Activated B cell treated with CpG ODN at 0.5 μM for 24 hours (primary cell): ENCODE results near the gene LMTK2. TPM values are rescaled to one million over a fixed set of nuclear protein-coding genes. Genes with fewer than 3 reads are reported as not detected.

ENCODE experiments used
- ATAC-seq: fragments of 200-7000 bp; cut with Tn5 transposase; one replicate; pipeline ENCODE4 v1.10.0; 2021; ENCODE audit warnings: low read depth, mild to moderate bottlenecking, moderate library complexity
- CTCF ChIA-PET: fragments of 350-600 bp; sonication (Branson Sonifier 250); formaldehyde crosslinking; loops from one replicate; lab custom pipeline; 2021; ENCODE audit warnings: antibody characterized with exemption; lab: Charles Lee
- POLR2A ChIA-PET: fragments of 350-600 bp; sonication (Branson Sonifier 250); formaldehyde crosslinking; loops from one replicate; lab custom pipeline; 2021; ENCODE audit warnings: antibody characterized with exemption; lab: Charles Lee
- DNase-seq: peaks from one replicate; pipeline ENCODE4 v3.0.0; 2022
- H3K27ac Mint-ChIP-seq: one replicate; pipeline ENCODE4 v1.8.0; 2020; ENCODE audit warnings: mixed read lengths
- H3K27me3 Mint-ChIP-seq: one replicate; pipeline ENCODE4 v1.8.0; 2021; ENCODE audit warnings: mixed read lengths
- H3K36me3 Mint-ChIP-seq: one replicate; pipeline ENCODE4 v1.8.0; 2021; ENCODE audit warnings: low read depth, mixed read lengths
- H3K4me1 Mint-ChIP-seq: one replicate; pipeline ENCODE4 v1.8.0; 2021; ENCODE audit warnings: mixed read lengths
- H3K4me3 Mint-ChIP-seq: one replicate; pipeline ENCODE4 v1.8.0; 2020; ENCODE audit warnings: mild to moderate bottlenecking, mixed read lengths
- H3K9me3 Mint-ChIP-seq: one replicate; pipeline ENCODE4 v1.8.0; 2020; ENCODE audit warnings: mixed read lengths
- CTCF ChIP-seq: fragments of 200-600 bp; IDR thresholded peaks from one replicate; pipeline ENCODE4 v1.8.0; 2022; ENCODE audit warnings: antibody characterized with exemption, mild to moderate bottlenecking
- intact Hi-C: fragments of 100-400 bp; cut with micrococcal nuclease; formaldehyde crosslinking; loops from one replicate; pipeline ENCODE4 v1.15.1; 2024
- total RNA-seq: library from RNA; stranded (reverse); gene quantifications from 2 replicates; pipeline ENCODE4 v1.2.3, GENCODE V29; 2022

Gene LMTK2
- total RNA-seq, 1 donor from 2014 or later, result 9.6 TPM

GRCh38 chr7:98241674-98242241 lies 135.1 kb downstream of the LMTK2 start:
- H3K4me1 Mint-ChIP-seq, result no peaks in the 10 kb centered on the region
- ChIA-PET CTCF (interaction anchor here (1.4 kb wide), 1 partner anchor 73 kb away, joined by 5 read pairs; no protein-coding TSS in a partner anchor), POLR2A (no interaction called here)

DNA sequence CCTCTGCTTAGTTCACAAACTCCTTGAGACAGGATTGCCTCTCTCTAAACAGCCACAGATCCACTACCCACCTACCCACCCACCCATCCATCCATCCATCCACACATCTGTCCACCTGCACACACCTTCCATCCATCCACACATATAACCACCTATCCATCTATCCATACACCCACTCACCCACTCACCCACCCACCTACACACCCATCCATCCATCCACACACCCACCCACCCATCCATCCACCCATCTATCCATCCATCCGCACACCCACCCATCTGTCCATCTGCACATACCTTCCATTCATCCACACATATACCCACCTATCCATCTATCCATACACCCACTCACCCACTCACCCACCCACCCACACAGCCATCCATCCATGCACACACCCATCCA lies 135.7 kb downstream of the LMTK2 start:
- Mint-ChIP-seq H3K27me3 (no peaks in the 10 kb centered on the region), H3K9me3 (no peaks in the 10 kb centered on the region), H3K4me3 (no peak overlapping the region), H3K36me3 (peaks cover 46% of the 10 kb centered on the region), H3K4me1 (no peaks in the 10 kb centered on the region), H3K27ac (no peak overlapping the region)
- DNase-seq (no peak), ATAC-seq (no peak)
- ChIA-PET CTCF (interaction anchor here (1.4 kb wide), 1 partner anchor 74 kb away, joined by 5 read pairs; no protein-coding TSS in a partner anchor), POLR2A (no interaction called here)
- no peak for TF ChIP-seq CTCF
- intact Hi-C loops, result no loop called here

More at GRCh38 chr7:98241674-98242241, 135.1 kb downstream of the LMTK2 start:
- Mint-ChIP-seq H3K9me3 (no peaks in the 10 kb centered on the region), H3K27ac (no peak overlapping the region), H3K27me3 (no peaks in the 10 kb centered on the region), H3K4me3 (no peak overlapping the region), H3K36me3 (peaks cover 47% of the 10 kb centered on the region)
- intact Hi-C loops, result loop anchor here (1.0 to 2.0 kb wide), 4 partner anchors 39 to 220 kb away; partner anchors contain the start of gene LMTK2
- ATAC-seq (no peak), DNase-seq (no peak)
- TF ChIP-seq CTCF, result no peak

- intact Hi-C loops, result no loop called here
- Mint-ChIP-seq H3K4me1 (no peaks in the 10 kb centered on the region), H3K27ac (no peak overlapping the region), H3K27me3 (no peaks in the 10 kb centered on the region), H3K9me3 (no peaks in the 10 kb centered on the region), H3K4me3 (no peak overlapping the region), H3K36me3 (peaks cover 43% of the 10 kb centered on the region)
- POLR2A ChIA-PET, result no interaction called here
- CTCF ChIA-PET, result interaction anchor here (1.4 kb wide), 1 partner anchor 221 kb away, joined by 3 read pairs; no protein-coding TSS in a partner anchor
- TF ChIP-seq CTCF, result no peak
- ATAC-seq (no peak), DNase-seq (no peak)
Measured at GRCh38 chr7:98242934-98243333, 136.3 kb downstream of the LMTK2 start.

DNA sequence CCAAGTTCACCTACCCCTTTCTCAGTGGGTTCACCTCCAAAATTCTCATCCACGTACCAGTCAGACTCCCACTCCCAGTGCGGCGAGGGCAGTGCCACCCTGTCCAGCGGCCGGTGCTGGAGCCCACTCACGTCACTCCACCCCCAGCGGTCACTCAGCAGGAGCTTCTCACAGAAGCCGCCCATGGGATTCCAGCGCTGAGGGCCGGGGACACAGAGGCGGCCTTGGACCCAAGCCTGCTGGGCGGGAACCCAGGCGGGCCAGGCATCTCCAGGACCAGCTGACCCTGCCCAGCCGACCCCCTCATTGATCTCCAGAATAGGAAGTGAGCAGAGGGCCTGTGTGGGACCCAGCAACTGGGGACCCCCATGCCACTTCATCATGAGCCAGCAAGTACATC lies 138.2 kb downstream of the LMTK2 start:
- CTCF ChIA-PET, result no interaction called here
- POLR2A ChIA-PET, result no interaction called here
- Mint-ChIP-seq H3K4me1 (peaks cover 10% of the 10 kb centered on the region), H3K4me3 (no peak overlapping the region), H3K36me3 (peaks cover 32% of the 10 kb centered on the region), H3K27me3 (no peaks in the 10 kb centered on the region), H3K9me3 (no peaks in the 10 kb centered on the region), H3K27ac (no peak overlapping the region)
- intact Hi-C loops, result no loop called here
- no peak for ATAC-seq
- no peak for DNase-seq
- no peak for TF ChIP-seq CTCF

DNA sequence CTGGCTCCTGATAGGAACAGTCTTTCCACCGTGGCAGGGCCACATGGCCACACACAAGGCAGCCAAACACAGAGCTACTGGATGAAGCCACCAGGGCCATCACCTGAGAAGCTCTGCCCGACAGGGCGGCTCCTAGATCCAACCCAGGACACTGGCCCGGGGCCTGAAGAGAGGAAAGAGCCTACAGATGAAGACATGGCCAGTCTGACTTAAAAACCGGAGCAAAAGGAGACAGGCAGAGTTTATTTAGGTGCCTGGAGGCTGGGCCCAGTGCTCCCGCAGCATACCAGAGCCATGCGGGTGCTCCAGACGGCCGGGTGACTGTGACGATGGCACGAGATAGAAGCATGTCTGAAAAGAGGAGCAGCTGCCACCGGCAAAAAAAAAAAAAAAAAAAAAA lies 141.5 kb downstream of the LMTK2 start:
- Mint-ChIP-seq H3K4me3 (no peak overlapping the region), H3K27ac (no peak overlapping the region), H3K27me3 (no peaks in the 10 kb centered on the region), H3K9me3 (no peaks in the 10 kb centered on the region), H3K36me3 (peaks cover 22% of the 10 kb centered on the region), H3K4me1 (peaks cover 37% of the 10 kb centered on the region)
- POLR2A ChIA-PET, result no interaction called here
- ATAC-seq, result no peak
- intact Hi-C loops, result no loop called here
- CTCF ChIA-PET, result no interaction called here
- no peak for TF ChIP-seq CTCF
- DNase-seq, result no peak
